NCI-H2029 treated with DMSO at 0.1 percent for 48 hours (cell line): ENCODE measurements around the gene SPATA20.

Experiments used
- DNase-seq: peaks from one replicate; lab custom pipeline; 2025; lab: John Stamatoyannopoulos, UW

Gene SPATA20

DNA sequence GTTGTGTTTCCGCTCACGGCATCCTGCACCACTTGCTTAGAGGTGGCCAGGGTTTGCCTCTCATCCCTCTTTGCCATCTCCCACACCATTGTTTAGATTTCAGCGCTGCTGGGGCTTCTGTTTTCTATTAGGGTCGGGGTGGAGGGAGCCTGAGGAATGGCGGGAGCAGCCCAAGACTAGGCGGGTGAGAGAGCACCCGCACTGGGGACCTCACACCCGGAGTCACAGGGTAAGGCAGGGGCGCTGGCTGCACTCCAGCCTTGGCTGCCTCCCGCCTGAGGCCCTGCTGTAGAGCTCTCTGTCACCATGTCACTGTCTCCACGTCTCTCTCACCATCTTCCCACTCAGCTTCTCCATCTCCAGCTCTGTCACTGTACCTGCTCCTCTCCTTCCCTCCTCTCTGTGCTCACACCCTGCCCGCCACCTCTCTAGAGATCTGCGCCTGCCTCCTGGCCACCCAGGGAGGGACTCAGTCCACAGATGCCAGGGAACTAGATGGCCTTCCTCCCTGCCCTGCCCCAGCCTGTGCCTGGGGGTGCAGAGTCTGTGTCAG is 54.9 kb downstream of the SPATA20 start:
- no peak for DNase-seq

DNA sequence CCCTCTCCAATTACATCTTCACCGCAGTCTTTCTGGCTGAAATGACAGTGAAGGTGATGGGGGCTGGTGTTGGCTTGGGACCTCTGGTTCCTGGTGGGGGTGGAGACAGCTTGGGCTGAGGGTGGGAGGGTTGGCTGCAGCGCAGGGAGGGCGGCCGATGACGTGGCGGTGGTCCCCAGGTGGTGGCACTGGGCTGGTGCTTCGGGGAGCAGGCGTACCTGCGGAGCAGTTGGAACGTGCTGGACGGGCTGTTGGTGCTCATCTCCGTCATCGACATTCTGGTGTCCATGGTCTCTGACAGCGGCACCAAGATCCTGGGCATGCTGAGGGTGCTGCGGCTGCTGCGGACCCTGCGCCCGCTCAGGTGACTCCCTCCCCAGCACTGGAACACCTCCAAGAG is 55.9 kb downstream of the SPATA20 start:
- no peak for DNase-seq

- DNase-seq: peak; percentile 33
Measured at GRCh38 chr17:50603340-50603739, 56.4 kb downstream of the SPATA20 start.

- DNase-seq: peak; percentile 30
Measured at GRCh38 chr17:50604513-50604912, 57.5 kb downstream of the SPATA20 start.

DNA sequence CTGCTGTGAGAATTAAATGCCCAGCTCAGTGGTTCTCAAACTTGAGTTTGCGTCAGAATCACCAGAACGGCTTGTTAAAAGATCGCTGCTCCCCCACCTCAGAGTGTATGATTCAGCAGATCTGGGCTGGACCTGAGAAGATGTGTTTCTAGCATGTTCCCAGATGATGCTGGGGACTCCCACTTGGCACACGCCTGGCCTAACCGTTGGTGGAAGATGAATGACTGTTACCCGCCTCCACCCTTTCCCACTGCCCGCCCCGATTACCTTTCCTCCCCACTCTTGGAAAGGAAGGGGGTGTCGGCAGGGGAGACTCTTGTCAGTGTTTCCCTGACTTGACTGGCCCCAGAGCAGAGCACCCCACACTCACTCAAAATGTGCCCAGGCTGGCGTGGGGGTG is 58.5 kb downstream of the SPATA20 start:
- DNase-seq: no peak
